VCaP (cell line): ENCODE measurements around the gene MAS1L.

Experiments used
- H3K27ac ChIP-seq: fragments of 450-650 bp; 2 replicates; pipeline ENCODE4 v1.5.1; 2017
- TF ChIP-seq, protein P1 (sequence below): fragments of 450-650 bp; conservative IDR thresholded peaks from 2 replicates; pipeline ENCODE4 v1.5.1; 2017; ENCODE audit warnings: mild to moderate bottlenecking, moderate library complexity

Gene MAS1L

DNA sequence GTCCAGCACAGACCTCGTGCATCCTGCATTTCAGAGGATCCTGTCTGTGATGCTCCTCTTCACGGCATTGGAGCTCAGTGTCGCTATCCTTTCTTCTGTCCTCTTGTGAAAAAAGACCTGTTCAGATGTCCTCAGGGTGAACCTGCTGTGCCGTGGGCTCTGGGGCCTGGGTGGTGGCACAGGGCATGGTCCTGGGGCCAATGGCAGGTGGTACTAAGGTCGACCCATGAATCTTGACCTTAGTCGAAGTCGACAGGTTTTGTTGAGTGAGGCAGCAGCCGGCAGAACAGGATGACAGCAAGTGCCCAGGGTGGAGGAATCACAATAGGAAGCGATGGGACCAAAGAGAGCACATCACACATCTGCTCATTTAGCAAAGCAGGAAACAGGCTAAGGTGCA, 22.0 kb upstream of the MAS1L start:
- H3K27ac ChIP-seq, result no peak overlapping the region
- TF ChIP-seq, protein P1, sequence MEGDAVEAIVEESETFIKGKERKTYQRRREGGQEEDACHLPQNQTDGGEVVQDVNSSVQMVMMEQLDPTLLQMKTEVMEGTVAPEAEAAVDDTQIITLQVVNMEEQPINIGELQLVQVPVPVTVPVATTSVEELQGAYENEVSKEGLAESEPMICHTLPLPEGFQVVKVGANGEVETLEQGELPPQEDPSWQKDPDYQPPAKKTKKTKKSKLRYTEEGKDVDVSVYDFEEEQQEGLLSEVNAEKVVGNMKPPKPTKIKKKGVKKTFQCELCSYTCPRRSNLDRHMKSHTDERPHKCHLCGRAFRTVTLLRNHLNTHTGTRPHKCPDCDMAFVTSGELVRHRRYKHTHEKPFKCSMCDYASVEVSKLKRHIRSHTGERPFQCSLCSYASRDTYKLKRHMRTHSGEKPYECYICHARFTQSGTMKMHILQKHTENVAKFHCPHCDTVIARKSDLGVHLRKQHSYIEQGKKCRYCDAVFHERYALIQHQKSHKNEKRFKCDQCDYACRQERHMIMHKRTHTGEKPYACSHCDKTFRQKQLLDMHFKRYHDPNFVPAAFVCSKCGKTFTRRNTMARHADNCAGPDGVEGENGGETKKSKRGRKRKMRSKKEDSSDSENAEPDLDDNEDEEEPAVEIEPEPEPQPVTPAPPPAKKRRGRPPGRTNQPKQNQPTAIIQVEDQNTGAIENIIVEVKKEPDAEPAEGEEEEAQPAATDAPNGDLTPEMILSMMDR, result no peak

DNA sequence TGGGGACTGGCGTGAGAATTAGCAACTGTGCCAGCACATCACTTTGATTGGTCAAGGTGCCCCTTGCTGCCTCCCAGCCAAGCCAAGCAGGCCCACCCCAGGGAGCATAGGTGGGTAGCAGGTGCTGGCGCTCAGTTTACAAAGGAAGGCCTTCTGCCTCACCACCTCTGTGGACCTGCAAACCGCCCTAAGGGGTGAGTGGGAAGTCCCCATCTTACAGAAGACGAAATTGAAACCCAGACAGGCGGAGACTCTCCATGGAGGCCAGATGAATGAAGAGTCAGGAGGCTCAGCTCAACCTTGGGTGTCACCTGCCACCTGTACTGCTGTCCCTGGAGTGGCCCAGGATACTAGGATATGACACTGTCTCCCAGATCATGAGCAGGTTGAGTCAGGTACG, 21.5 kb upstream of the MAS1L start:
- TF ChIP-seq, protein P1, result no peak
- H3K27ac ChIP-seq, result no peak overlapping the region

DNA sequence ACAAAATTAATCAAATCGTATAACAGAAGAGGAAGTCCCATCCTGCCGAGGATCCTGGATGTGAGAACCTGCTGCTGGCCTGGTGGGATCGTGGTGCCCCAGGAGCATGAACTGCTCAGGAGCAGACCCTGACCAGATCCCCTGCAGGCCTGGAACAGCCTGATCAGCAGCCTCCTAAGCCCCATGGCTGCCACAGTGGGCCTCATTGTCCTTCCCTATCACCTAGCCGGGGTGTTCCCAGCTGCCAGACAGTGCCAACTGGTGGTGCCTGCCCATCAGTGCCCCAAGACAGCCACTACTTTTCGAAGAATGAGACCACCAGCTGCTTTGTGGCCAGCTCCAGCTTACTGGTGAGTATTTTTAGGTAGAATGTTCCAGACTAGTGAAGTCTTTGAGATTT, 19.6 kb upstream of the MAS1L start:
- TF ChIP-seq, protein P1, result no peak
- H3K27ac ChIP-seq, result no peak overlapping the region

DNA sequence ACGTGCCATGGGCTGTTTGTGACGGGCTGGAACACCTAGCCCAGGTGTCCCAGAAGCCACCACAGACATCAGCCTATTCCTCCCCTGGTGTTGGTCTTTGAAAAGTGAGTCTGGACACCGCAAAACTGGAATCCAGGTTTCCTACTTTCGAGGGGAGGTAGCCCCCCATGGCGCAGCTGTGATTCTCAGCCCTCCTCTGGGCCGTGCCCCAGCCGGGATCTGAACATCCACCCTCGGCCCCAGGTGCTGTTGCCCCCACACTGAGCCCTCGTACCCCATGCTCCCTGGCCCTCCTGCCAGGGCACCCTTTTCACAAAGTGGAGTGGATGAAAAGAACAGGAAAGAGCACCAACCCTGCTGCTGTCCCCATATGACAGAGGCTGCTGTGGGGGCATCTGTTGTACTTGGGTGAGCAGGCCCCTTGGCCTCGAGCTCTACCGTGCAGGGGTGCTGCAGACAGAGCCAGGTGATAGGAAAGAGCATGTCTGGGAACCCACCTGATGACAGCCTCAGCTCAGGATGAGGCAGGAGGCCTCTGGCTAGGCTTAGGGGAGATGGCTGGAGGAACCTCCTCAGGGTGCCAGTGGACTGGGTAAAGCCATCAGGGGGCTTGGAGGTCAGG, 18.8 kb upstream of the MAS1L start:
- no peak overlapping the region for H3K27ac ChIP-seq
- TF ChIP-seq, protein P1, result no peak

DNA sequence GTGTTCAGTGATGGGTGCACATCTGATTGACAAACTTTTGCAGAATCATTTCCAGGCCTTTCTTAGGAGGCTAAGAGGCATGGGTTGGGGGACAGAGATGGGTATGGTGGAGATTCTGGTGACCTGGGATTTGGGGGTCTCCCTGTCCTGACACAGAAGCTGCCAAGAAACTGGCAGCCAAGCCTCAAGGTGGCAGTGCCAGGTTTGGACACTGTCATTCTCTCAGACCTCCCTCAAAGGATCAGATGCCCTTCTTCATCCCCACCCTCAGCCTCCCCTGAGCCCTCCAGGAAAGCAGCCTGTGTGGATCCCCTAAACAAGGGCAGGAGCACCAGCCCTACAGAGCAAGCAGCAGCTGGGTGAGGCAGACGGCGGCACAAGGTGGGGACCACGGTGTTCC, 18.1 kb upstream of the MAS1L start:
- TF ChIP-seq, protein P1, result no peak
- no peak overlapping the region for H3K27ac ChIP-seq

DNA sequence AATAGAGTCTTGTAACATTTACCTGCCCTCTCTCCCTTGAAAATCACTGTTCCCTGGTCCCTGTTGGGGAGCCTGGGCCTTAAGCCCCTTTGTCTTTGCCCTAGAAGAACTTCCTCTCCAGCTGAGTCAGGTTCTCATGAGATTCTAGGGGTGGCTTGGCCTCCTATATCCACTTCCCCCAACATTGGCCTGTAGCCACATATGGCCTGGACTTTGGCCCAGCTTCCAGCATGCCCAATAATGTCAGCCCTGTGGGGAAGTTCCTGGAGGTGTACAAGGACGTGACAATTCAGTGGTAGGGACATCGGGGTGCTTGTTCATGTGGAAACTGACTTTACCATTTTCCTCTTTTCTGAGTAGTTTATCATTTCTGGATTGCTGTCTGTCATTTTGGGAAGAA, 17.2 kb upstream of the MAS1L start:
- TF ChIP-seq, protein P1, result no peak

DNA sequence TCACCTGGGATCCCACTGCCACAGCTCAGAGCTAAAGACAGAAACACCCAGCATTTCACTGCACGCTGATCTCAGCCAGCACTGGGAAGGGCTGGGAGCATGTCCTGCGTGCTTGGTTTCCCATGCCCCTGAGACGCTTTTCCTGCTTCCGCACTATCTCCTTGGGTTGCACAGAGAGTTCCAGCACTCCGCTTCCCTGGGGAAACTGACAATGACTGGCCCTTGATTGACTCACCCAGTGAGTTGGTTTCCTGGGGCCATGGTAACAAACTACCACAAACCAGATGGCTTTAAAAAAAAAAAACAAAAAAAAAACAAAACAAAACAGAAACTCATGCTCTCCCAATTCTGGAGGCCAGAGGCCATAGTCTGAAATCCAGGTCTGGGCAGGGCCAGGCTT, 14.8 kb upstream of the MAS1L start:
- no peak overlapping the region for H3K27ac ChIP-seq
- TF ChIP-seq, protein P1, result no peak

More for the DNA sequence above, 17.2 kb upstream of the MAS1L start:
- H3K27ac ChIP-seq, result no peak overlapping the region
